Ascending aorta (tissue), 2 donors: Measurements from ENCODE around the gene C10orf90. TPM values are rescaled to one million over a fixed set of nuclear protein-coding genes. Genes with fewer than 3 reads are reported as not detected.

ENCODE experiments used
- DNase-seq, 2 donors: peaks; one replicate each; pipeline ENCODE4 v3.0.0-alpha.2; 2019; ENCODE audit warnings: low spot score in 2 of 2
- H3K27ac ChIP-seq, 2 donors: fragments of 200-600 bp; sonication (generic); one replicate each; pipeline ENCODE4 v1.5.1; 2016 to 2017; ENCODE audit warnings: mild to moderate bottlenecking in 1 of 2
- H3K27me3 ChIP-seq: fragments of 200-600 bp; sonication (generic); one replicate; pipeline ENCODE4 v1.5.1; 2017
- H3K36me3 ChIP-seq, 2 donors: fragments of 200-600 bp; sonication (generic); one replicate each; pipeline ENCODE4 v1.5.1; 2016
- H3K4me1 ChIP-seq, 2 donors: fragments of 200-600 bp; sonication (generic); one replicate each; pipeline ENCODE4 v1.5.1; 2016 to 2017; ENCODE audit warnings: mild to moderate bottlenecking in 1 of 2
- H3K4me3 ChIP-seq, 2 donors: fragments of 200-600 bp; sonication (generic); one replicate each; pipeline ENCODE4 v1.5.1; 2016 to 2017; ENCODE audit warnings: mild to moderate bottlenecking in 1 of 2
- H3K9me3 ChIP-seq, 2 donors: fragments of 200-600 bp; sonication (generic); one replicate each; pipeline ENCODE4 v1.5.1; 2016
- CTCF ChIP-seq, 3 experiments: fragments of 200-600 bp in 2 of 3; fragments of 450-650 bp in 1 of 3; sonication (generic) in 2 of 3; IDR thresholded peaks; one replicate each; pipeline ENCODE4 v1.5.1; 2016 to 2019; ENCODE audit warnings: antibody characterized with exemption in 3 of 3, mild to moderate bottlenecking in 1 of 3, moderate library complexity in 1 of 3
- intact Hi-C: fragments of 100-400 bp; cut with DNase I; formaldehyde crosslinking; loops from one replicate; pipeline ENCODE4 v1.15.1; 2023
- total RNA-seq: library from RNA; depleted of rRNA; stranded (reverse); fragments of >200 nt; gene quantifications from one replicate; pipeline ENCODE4 v1.1.0, GENCODE V29; 2016

C10orf90 gene
- total RNA-seq, 1 donor from 2014 or later, result not detected

DNA sequence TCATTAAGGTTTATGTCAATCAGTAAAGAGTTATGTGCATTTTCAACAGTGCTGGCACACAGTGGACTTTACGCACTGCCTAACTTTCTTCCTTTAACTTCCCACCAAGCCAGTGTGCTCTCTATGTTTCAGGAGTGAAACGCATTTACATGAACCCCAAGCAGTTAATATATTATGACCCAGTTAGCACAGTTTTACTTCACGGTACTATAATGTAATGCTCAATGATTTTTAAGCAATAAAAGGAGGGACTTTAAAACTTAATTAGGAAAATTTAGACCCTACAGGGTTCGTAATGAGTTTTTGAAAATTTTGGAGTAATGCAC lies 100.3 kb downstream of the C10orf90 start:
- Histone ChIP-seq H3K9me3 (no peaks in the 10 kb centered on the region), H3K4me1 (no peaks in the 10 kb centered on the region), H3K4me3 (no peak overlapping the region), H3K27me3 (no peaks in the 10 kb centered on the region), H3K27ac (no peak overlapping the region), H3K36me3 (no peaks in the 10 kb centered on the region)
- intact Hi-C loops, result no loop called here
- no peak for TF ChIP-seq CTCF (IDR thresholded peaks at IDR 0.05)
- no peak for DNase-seq

GRCh38 chr10:126569513-126570244 lies 100.8 kb downstream of the C10orf90 start:
- no peak overlapping the region for H3K27ac ChIP-seq
- H3K4me1 ChIP-seq, result no peaks in the 10 kb centered on the region
- DNase-seq, result no peak
- H3K27me3 ChIP-seq, result no peaks in the 10 kb centered on the region
- TF ChIP-seq CTCF (IDR thresholded peaks at IDR 0.05), result no peak
- intact Hi-C loops, result no loop called here
- H3K36me3 ChIP-seq, result no peaks in the 10 kb centered on the region
- no peaks in the 10 kb centered on the region for H3K9me3 ChIP-seq
- H3K4me3 ChIP-seq, result no peak overlapping the region

- Histone ChIP-seq H3K36me3 (no peaks in the 10 kb centered on the region), H3K27ac (no peak overlapping the region), H3K27me3 (no peaks in the 10 kb centered on the region), H3K9me3 (no peaks in the 10 kb centered on the region), H3K4me1 (no peaks in the 10 kb centered on the region), H3K4me3 (no peak overlapping the region)
- intact Hi-C loops, result no loop called here
- TF ChIP-seq CTCF (IDR thresholded peaks at IDR 0.05), result no peak
- no peak for DNase-seq
Measured at GRCh38 chr10:126568809-126569385, 101.6 kb downstream of the C10orf90 start.

- DNase-seq, result no peak
- Histone ChIP-seq H3K36me3 (no peaks in the 10 kb centered on the region), H3K4me1 (no peaks in the 10 kb centered on the region), H3K27me3 (no peaks in the 10 kb centered on the region), H3K27ac (no peak overlapping the region), H3K9me3 (no peaks in the 10 kb centered on the region), H3K4me3 (no peak overlapping the region)
- no peak for TF ChIP-seq CTCF (IDR thresholded peaks at IDR 0.05)
- intact Hi-C loops, result no loop called here
Measured at GRCh38 chr10:126565871-126566270, 104.6 kb downstream of the C10orf90 start.

DNA sequence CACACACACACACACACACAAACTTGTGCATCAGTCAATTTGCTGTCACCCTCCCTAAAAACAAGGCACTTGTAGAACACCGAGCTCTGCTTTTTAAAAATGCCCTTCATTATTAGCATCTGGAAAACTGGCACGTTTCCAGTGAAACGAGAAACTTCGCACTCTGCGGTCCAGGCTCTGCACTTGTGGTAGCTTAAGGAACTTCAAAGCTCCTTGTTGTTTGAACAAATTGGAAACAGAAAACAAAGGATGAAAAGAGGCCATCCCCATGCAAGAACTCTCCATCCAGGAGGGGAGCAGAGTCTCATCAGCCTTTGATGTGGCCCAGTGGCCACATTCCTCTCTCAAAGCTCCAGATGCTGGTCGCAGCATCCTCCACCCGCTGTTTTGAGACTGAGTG lies 105.1 kb downstream of the C10orf90 start:
- DNase-seq, result no peak
- Histone ChIP-seq H3K4me3 (no peak overlapping the region), H3K9me3 (no peaks in the 10 kb centered on the region), H3K27me3 (no peaks in the 10 kb centered on the region), H3K36me3 (no peaks in the 10 kb centered on the region), H3K27ac (no peak overlapping the region), H3K4me1 (no peaks in the 10 kb centered on the region)
- intact Hi-C loops, result no loop called here
- no peak for TF ChIP-seq CTCF (IDR thresholded peaks at IDR 0.05)
